NCI-H2196 treated with DMSO at 0.1 percent for 48 hours (cell line): ENCODE data around the gene ILRUN.
"Not testable (repeated sequence)": the region's sequence is repeated elsewhere in the genome, so short reads cannot be mapped to it uniquely, and the experiment has no call there.

ENCODE experiments used
- DNase-seq: peaks from one replicate; lab custom pipeline; 2025; ENCODE audit not compliant: unreplicated experiment; lab: John Stamatoyannopoulos, UW

The ILRUN gene

GRCh38 chr6:34696739-34697543, at the start of gene ILRUN:
TSS of gene ILRUN (minus strand) at chr6:34696767. CDS start at chr6:34696603, 164 bp downstream.
- peak; percentile 78 for DNase-seq

- DNase-seq, result no peak
Observed at GRCh38 chr6:34745277-34746103, 48.9 kb upstream of the ILRUN start.

DNA sequence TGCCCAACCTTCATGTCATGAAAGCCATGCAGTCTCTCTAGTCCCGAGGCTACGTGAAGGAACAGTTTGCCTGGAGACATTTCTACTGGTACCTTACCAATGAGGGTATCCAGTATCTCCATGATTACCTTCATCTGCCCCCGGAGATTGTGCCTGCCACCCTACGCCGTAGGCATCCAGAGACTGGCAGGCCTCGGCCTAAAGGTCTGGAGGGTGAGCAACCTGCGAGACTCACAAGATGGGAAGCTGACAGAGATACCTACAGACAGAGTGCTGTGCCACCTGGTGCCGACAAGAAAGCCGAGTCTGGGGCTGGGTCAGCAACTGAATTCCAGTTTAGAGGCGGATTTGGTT, 47.7 kb upstream of the ILRUN start:
- not testable (repeated sequence) for DNase-seq

DNA sequence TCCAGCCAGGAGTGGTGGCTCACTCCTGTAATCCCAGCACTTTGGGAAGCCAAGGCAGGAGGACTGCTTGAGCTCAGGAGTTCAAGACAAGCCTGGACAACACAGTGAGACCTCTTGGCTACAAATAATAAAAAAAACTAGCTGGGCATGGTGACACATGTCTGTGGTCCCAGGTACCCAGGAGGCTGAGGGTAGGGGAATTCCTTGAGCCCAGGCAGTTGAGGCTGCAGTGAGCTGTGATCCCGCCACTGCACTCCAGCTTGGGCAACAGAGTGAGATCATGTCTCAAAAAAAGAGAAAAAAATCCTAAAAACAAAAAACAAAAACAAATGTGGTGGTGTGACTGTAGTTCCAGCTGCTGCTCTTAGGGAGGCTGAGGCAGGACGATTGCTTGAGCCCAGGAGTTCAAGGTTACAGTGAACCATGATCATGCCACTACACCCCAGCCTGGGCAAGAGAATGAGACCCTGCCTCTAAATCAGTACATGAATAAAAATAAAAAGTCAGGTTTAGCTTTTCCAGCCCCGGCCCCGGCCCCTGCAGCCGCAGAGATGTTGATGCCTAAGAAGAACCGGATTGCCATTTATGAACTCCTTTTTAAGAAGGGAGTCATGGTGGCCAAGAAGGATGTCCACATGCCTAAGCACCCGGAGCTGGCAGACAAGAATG, 47.2 kb upstream of the ILRUN start:
- DNase-seq, result no peak

- no peak for DNase-seq
Observed at GRCh38 chr6:34742094-34742493, 45.5 kb upstream of the ILRUN start.

GRCh38 chr6:34736823-34737222, 40.3 kb upstream of the ILRUN start:
- no peak for DNase-seq

GRCh38 chr6:34731393-34732060, 35.0 kb upstream of the ILRUN start:
- no peak for DNase-seq

GRCh38 chr6:34729631-34730470, 33.3 kb upstream of the ILRUN start:
- no peak for DNase-seq

GRCh38 chr6:34726055-34726454, 29.5 kb upstream of the ILRUN start:
- no peak for DNase-seq

DNA sequence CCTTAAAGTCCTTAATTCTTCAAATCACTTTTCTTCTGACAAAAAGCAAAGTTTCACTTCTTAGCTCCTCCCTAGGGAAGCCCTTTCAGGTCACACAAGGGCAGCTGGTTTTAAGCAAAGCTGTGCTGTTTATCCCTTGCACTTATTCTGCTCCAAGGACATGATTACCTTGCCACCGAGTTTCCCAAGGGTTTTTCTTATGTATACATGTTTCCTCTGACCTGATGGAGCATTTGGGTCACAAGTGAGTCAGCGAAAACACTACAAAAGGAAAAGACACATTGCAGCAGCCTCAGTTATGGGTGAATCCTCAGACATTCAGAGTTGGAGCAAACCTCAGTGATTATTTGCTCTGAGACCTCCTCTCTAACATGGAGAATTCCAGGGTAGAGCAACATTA, 26.6 kb upstream of the ILRUN start:
- DNase-seq, result no peak

- no peak for DNase-seq
Observed at GRCh38 chr6:34722451-34722850, 25.9 kb upstream of the ILRUN start.

DNA sequence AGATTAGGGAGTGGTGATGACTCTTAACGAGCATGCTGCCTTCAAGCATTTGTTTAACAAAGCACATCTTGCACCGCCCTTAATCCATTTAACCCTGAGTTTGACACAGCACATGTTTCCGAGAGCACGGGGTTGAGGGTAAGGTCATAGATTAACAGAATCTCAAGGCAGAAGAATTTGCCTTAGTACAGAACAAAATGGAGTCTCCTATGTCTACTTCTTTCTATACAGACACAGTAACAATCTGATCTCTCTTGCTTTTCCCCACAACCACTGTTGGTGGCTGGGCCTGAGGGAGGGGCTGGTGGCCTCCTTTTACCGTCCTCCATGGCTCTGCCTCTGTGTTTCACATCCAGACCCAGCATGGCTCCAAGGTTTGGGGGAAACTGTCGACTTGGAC, 23.6 kb upstream of the ILRUN start:
- DNase-seq, result not testable (repeated sequence)

DNA sequence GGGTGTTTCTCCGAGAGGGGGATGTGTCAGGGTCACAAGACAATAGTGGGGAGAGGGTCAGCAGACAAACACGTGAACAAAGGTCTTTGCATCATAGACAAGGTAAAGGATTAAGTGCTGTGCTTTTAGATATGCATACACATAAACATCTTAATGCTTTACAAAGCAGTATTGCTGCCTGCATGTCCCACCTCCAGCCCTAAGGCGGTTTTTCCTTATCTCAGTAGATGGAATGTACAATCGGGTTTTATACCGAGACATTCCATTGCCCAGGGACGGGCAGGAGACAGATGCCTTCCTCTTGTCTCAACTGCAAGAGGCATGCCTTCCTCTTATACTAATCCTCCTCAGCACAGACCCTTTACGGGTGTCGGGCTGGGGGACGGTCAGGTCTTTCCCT, 23.1 kb upstream of the ILRUN start:
- not testable (repeated sequence) for DNase-seq

GRCh38 chr6:34718976-34719375, 22.4 kb upstream of the ILRUN start:
- DNase-seq, result no peak

DNA sequence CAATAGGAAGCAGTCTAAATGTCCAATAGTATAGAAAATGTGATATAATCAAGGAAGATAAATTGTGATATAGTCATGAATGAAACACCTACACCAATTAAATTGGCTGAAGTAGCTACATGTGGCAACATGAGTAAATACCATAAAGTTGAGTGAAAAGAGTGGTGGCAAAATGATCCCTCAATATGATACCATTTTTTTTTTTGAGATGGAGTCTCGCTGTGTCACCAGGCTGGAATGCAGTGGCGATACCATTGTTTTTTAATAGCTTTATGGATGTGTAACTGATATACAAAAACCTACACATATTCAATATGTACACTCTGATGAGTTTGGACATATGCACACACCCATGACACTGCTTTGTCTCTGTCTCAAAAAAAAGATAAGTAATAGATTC, 20.9 kb upstream of the ILRUN start:
- DNase-seq, result no peak

DNA sequence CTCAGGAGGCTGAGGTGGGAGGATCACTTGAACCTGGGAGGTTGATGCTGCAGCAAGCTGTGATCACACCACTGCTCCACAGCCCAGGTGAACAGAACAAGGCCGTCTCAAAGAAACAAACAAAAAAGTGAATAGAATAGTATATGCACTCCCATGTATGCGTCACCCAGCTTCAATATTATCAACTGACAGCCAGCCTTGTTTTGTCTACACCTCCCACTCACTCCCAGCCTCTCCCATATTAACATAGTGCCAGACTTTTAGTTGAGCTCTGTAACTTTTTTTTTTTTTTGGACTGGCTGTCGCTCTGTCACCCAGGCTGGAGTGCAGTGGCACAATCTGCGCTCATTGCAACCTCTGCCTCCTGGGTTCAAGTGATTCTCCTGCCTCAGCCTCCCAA, 18.1 kb upstream of the ILRUN start:
- no peak for DNase-seq

- DNase-seq, result not testable (repeated sequence)
Observed at GRCh38 chr6:34712881-34713280, 16.3 kb upstream of the ILRUN start.

- DNase-seq, result peak; percentile 37
Observed at GRCh38 chr6:34709386-34709785, 12.8 kb upstream of the ILRUN start.

DNA sequence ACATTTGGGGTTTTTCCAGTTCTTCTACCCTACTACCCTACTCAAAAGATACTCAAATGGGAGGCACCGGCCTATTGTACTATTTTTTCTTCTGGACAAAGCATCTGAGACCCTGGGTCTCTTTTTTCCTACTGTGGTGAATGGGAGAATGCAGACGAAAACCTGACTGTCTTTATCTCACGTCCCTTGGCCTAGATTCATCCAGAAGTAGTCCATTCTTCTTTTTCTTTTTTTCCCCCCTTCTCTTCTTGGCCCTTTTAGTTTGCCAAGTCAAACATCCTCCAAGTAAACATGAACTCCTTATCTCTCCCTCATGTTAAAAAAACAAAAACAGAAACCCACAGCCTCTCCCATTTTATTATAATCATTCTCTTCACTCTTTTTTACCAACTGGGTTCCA, 8.7 kb upstream of the ILRUN start:
- no peak for DNase-seq

DNA sequence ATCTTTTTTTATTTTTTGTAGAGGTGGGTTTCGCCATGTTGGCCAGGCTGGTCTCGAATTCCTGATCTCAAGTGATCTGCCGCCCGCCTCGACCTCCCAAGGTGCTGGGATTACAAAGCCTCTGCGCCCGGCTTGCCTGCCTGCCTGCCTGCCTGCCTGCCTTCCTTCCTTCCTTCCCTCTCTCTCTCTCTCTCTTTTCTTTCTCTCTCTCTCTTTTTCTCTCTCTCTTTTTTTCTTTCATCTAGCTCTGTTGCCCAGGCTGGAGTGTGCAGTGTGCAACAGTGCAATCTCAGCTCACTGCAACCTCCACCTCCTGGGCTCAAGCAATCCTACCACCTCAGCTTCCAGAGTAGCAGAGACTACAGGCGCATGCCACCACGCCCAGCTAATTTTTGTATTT, 4.6 kb upstream of the ILRUN start:
- no peak for DNase-seq
